GM19397 (cell line): ENCODE measurements around the gene CLEC18B.
"Not testable (repeated sequence)": the region's sequence is repeated elsewhere in the genome, so short reads cannot be mapped to it uniquely, and the experiment has no call there.

ENCODE experiments used
- ATAC-seq: cut with Tn5 transposase; IDR thresholded peaks from one replicate; pipeline ENCODE4 v1.9.1; 2021; ENCODE audit warnings: mild to moderate bottlenecking, moderate library complexity; ENCODE audit not compliant: unreplicated experiment

CLEC18B gene

DNA sequence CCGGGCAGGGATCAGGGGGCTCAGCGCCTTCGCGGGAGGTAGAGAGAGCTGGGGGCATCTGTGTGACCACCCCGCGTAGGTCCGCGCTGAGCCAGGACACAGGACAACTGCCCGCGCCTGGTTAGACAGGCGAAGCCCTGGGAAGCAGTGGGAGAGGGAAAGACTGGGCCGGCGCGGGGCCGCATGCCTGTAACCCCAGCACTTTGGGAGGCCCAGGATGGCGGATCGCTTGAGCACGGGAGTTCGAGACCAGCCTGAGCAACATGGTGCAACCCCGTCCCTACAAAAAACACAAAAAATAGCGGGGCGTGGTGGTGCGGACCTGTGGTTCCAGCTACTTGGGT, 13.9 kb downstream of the CLEC18B start:
- ATAC-seq, result not testable (repeated sequence)

DNA sequence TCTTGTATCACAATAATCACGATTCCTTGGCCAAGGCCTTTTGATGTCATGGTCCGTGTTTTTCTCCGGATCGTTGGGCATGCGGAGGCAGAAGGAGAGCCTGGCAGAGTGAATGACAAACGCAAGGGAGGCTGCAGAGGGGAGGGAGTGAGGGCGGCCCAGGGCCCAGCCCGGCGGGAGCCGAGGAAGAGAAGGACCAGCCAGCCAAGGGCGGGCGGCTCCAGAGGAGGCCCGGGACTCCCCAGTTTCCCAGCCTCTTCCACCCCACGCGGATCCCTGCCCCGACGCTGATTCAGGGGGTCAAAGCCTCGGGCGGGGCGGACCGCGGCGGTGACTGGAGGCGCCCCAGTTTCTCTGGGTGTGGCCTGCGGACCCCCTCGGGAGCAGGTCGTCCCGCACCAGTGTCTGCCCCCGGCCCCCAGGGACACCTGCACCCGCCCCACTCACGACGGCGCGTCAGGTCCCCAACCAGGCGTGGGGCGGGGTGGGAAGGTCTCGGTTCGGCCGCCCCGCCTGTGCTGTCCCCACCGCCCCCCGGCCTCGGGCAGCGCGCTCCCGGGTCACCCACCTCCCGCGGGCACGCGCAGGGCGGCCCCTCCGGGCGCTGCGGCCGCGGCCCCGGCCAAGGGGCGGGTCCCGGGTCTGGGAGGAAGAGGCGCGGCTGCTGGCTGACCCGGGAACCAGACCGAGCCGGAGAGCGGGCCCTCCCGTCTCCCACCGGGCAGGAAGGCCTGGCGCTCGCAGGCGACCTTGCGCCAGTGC, 14.5 kb downstream of the CLEC18B start:
- not testable (repeated sequence) for ATAC-seq

DNA sequence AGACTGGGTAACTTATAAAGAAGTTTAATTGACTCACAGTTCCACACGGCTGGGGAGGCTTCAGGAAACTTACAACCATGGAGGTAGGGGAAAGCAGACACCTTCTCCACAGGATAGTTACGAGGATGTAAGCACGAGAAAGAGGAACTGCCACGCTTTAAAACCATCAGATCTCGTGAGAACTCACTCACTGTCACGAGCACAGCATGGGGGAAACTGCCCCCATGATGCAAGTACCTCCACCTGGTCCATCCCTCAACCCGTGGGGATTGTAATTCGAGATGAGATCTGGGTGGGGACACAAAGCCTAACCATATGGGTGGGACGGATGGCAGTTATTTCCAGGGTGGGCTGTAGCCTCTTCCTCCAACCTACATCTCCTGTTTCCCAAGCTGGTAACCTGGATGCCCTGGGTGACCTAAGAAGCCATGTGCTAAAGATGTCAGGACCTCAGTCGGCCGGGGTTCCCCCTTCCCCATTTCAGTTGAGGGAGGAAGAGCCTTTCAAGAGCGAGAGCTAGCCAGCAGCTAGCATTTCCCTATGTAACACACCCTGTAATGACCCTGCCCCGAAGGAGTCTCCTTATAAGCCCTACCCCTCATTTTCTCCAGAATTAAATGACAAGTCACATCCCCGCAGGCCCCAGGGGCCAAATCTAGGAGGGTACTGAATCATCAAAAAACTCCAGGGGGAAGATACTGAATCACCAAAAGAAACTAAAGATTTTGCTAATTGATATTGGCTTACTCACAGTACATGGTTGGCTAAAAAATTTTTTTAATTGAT, 16.9 kb downstream of the CLEC18B start:
- ATAC-seq, result not testable (repeated sequence)

DNA sequence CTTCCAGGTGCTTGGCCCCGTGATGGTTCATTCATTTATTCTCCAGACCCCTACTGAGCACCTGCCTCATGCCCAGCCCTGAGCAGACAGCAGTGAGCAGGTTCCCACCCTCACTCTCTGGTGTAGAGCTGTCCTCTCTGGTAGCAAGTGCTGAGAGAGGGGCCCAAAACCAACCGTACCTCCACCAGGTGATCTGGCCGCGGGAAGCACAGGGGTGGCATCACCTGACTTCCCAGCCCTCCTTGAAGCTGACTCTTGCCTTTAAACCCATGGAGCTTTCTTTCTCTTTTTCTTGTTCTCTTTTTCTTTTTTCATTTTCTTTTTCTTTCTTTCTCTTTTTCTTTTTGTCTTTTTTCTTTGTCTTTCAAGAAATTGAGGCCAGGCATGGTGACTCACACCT, 21.0 kb downstream of the CLEC18B start:
- ATAC-seq, result not testable (repeated sequence)

DNA sequence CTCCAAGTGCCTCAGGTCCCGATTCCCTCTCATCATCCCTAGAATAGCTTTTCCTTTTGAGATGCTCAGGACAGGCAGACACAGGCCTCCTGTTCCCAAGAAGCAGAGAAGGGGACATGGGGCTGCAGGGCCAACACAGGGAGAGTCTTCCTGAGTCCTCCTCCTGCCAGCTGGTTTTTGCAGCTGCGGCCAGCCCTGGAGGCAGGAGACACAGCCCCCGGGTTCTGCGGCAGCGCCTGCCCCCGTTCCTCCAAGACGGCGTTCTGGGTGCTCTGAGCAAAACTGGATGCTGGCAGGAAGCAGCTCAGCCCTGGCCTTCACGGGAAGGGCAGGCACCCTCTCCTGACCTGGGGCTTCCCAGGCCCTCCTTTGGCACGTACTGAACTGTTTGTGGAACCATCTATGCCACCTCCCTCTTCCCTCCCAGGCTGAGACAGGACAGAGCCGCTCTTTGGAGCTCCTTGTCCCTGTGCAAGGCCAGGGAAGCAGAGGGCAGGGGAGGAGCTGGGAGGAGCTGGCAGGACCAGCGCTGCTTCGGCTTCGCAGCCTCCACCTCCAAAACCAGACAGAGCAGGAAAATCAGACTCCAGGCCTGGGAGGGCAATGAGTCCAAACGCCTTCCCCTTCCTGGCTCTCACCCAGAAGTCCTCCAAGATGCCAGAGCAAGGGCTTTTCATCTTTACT, 22.9 kb downstream of the CLEC18B start:
- not testable (repeated sequence) for ATAC-seq

DNA sequence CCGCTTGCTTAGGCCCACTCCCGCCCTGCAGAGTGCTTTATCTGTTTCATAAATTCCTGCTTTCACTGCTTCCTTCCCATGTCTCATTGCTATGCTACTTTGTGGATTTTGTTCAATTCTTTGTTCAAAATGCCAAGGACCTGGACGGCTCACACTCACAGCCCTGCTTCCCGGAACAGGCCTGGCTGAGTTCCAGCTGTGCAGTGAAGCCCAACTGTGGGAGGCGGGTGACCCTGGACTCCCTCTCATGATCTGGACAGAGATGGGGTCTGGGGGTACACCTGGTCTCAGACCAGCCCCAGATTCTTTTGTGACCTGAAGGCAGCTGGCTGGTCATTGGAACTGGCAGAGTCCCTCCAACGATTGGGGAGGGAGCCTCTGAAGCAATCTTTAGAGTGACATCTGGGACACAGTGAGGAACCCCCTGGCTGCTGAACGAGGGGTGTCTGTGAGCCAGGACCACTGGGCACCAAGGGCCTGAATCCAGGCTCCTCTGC, 24.7 kb downstream of the CLEC18B start:
- not testable (repeated sequence) for ATAC-seq

DNA sequence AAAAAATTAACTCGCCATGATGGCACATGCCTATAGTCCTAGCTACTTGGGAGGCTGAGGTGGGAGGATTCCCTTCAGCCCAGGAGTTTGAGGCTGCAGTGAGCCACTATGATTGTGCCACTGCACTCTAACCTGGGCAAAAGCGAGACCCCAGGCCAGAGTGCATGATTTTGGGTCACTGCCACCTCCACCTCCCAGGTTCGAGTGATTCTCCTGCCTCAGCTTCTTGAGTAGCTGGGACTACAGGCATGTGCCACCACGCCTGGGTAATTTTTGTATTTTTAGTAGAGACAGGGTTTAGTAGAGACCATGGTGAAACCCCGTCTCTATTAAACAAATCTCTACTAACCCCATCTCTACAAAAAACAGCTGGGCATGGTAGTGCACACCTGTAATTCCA, 26.7 kb downstream of the CLEC18B start:
- not testable (repeated sequence) for ATAC-seq

DNA sequence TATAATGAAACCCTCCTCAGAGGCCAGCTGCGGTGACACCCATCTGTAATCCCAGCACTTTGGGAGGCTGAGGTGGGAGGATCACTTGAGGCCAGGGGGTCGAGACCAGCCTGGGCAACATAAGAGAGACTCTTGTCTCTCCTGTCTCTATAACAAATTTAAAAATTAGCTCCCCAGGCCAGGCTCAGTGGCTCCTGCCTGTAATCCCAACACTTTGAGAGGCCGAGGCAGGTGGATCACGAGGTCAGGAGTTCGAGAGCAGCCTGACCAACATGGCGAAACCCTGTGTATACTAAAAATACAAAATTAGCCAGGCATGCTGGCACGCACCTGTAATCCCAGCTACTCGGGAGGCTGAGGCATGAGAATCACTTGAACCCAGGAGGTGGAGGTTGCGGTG, 27.1 kb downstream of the CLEC18B start:
- ATAC-seq, result not testable (repeated sequence)

DNA sequence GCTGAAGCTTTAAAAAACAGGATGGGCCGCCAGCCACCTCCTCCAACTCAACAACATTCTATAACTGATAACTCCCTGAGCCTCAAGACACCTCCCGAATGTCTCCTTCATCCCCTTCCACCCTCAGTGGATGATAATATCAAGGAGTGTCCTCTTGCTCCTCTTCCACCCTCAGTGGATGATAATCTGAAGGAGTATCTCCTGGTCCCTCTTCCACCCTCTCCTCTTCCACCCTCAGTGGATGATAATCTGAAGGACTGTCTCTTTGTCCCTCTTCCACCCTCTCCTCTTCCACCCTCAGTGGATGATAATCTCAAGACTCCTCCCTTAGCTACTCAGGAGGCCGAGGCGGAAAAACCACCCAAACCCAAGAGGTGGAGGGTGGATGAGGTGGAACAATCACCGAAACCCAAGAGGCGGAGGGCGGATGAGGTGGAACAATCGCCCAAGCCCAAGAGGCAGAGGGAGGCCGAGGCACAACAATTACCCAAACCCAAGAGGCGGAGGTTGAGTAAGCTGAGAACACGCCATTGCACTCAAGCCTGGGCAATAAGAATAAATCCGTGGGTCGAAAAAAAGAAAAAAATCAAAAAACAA, 29.7 kb downstream of the CLEC18B start:
- ATAC-seq, result not testable (repeated sequence)

DNA sequence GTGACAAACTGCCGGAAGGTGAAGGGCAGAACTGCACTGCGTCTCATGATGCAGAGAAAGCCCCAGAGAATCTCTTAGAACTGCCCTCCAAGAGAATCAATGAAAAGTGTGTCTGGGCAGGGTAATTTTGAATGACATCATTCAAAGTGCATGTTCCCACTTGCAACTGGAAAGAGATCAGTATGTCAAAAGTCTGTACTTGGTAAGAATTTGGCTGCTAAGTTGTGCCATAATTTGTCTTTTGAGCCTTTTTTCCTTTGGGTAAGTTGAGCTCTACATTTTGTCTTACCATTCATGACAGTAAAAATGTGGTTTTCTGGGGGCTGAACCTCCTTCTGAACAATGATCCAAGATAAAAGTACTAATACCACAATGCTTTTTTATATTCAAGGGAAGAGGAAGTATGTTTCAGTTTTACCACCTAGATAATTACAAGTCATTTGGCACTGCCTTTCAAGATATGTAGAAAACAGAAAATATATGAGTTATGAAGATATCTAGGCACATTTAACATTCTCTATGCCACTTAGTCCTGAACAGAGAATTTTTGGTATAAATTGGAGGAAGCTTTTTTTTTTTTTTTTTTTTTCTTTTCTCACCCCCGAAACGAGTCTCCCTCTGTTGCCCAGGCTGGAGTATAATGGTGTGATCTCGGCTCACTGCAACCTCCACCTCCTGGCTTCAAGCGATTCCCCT, 38.8 kb downstream of the CLEC18B start:
- not testable (repeated sequence) for ATAC-seq

DNA sequence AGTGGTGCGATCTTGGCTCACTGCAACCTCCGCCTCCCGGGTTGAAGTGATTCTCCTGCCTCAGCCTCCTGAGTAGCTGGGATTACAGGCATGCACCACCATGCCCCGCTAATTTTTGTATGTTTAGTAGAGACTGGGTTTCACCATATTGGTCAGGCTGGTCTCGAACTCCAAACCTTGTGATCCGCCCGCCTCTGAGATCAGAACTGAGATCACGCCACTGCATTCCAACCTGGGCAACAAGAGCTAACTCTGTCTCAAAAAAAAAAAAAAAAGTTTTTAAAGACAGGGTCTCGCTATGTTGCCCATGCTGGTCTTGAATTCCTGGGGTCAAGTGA, 47.5 kb downstream of the CLEC18B start:
- not testable (repeated sequence) for ATAC-seq

DNA sequence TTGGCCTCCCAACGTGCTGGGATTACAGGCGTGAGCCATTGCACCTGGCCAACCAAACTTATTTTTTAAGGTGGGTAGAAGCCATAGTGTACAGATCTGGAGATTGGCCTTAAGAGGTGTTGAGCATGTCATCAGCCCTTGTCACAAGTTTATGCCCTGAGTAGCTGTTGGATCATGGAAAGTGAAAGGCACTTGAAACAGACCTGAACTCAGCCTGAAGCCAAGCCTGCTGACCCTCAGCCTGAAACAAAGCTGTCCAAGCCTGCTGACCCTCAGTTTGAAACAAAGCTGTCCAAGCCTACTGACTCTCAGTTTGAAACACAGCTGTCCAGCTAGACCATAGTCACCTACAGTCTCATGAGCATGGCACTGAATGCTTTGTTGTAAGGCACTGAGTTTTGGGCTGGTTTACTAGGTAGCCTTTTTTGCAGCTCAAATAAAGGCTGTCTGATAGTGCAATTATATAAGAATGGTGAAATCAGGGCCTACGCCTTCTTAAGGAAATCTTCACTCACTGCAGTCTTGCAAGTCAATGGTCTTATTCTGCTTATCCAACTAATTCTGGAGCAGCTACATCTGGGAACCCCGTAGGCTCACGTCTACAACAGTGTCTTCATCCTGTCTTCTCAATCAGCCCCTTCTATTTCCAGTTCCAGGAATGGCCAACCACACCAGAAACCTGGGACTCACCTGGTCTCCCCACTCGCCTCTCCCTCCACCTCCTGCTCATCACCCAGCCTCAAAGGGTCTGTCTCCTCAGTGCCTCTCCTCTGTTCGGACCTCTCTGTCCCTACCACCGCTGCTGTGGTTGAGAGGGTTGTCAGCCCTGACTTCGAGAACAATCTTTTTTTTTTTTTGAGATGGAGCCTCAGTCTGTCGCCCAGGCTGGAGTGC, 48.1 kb downstream of the CLEC18B start:
- no peak for ATAC-seq

DNA sequence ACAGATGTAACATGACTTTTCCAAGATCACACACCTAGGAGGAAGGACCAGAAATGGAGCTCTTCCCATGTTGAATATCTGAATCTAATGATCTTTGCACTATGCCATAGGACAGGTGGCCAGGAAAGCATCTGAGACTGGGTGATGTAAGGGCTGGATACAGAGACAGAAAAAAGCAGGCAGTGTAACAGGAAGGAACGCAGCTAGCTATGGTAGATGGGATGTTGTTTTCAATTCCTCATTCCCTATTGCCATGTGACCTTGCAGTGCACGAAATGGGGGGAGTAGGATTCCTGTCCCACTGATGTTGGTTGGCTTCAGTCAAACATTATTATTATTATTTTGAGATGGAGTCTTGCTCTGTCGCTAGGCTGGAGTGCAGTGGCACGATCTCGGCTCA, 48.9 kb downstream of the CLEC18B start:
- no peak for ATAC-seq

DNA sequence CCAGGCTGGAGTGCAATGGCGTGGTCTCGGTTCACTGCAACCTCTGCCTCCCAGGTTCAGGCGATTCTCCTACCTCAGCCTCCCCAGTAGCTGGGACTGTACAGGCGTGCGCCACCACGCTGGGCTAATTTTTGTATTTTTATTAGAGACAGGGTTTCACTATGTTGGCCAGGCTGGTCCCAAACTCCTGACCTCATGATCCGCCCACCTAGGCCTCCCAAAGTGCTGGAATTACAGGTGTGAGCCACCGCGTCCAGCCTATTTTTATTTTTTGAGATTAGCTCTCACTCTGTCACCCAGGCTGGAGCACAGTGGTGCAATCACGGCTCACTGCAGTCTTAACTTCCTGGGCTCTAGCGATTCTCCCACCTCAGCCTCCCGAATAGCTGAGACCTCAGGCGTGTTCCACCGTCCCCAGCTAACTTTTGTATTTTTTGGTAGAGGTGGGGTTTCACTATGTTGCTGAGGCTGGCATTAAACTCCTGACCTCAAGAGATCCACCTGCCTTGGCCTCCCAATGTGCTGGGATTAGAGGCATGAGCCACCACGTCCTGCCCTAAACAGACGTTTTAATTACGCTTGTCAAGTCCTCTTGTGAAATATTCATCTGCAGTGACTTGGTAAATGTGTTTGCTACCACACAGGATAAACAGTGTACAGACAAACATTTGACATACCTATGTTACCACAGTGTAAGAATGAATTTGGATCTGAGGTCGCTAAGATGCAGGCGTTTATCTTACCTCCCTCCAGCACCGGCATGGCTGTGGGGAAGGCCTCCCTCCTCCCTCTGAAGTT, 50.7 kb downstream of the CLEC18B start:
- not testable (repeated sequence) for ATAC-seq

DNA sequence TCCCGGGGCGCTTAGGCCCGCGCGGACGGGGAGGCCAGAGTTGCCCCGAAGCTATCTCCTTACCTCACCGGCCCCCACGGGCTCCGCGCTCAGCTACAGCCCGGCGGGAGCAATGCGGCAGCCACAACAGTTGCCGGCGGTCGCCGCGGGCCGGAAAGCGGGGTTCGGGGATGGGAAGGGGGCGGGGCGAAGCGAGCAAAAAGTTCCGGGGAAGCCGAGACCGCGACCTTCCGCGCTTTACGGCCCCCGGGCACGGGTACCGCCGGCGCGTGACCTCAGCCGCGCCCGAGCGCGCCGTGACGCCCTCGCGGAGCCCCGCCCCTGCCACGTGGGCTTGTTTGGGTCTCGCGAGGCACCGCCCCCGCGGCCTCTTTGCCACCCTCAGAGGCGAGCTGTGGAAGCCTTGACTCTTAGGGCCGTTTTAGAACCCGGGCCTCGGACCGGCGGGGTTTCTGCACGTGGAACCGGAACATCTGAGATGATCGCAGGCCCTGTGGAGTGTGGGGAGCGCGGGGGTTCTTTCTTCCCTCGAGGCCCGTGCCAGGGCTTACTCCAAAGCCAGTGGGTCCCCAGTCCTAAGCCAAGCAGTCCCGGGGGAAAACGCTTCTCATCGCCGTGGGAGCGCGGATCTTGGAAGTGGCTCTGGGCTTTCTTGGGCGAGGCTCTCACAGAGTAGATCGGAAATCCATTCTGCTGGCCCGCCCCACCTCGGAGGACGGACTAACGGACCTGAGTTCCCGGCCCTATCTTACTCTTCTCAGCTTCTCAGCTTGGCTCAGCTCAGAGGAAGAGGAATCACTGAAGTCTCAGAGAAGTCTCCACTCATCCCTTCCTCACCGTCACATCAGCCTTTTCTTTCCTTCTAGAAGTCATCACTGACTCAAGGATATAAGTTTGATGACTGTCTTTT, 53.0 kb downstream of the CLEC18B start:
- peak; percentile 97 for ATAC-seq

DNA sequence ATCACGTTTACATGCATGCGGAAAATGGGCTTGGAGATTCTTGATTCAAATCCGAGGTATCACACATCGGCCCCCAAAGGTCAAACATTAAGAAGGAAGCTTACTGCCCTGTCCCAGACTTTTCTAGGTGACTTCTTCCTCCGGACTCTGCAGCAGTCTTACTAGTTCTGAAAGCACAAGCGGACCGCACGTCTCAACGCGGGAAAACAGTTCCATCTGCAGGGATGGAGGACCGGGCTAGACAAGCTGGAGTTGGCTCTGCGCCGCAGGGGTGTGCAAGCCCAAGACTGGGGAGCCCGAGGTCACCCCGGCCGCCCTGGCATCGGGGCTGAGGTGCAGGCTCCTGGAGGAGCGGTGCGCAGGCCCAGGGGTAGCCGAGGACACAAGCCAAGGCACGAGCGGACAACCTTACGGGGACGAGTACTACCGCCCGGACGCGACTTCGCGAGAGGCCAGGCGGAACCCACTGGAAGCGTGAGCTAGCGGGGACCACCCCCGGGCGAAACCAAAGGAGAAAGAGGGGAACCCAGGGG, 53.7 kb downstream of the CLEC18B start:
- ATAC-seq, result peak; percentile 47
